Ishikawa (cell line): ENCODE data around the gene NR5A2.

Experiments used
- CEBPB ChIP-seq: IDR thresholded peaks from 2 replicates; pipeline ENCODE4 v1.6.1; 2012
- CREB1 ChIP-seq: IDR thresholded peaks from 2 replicates; pipeline ENCODE4 v1.6.1; 2012; ENCODE audit warnings: low read depth
- EGR1 ChIP-seq: IDR thresholded peaks from 2 replicates; pipeline ENCODE4 v1.6.1; 2012
- EP300 ChIP-seq: IDR thresholded peaks from 2 replicates; pipeline ENCODE4 v1.6.1; 2012; ENCODE audit warnings: borderline replicate concordance
- FOXM1 ChIP-seq: IDR thresholded peaks from 2 replicates; pipeline ENCODE4 v1.6.1; 2012; ENCODE audit warnings: low read depth, borderline replicate concordance
- NFIC ChIP-seq: IDR thresholded peaks from 2 replicates; pipeline ENCODE4 v1.6.1; 2012
- RAD21 ChIP-seq: IDR thresholded peaks from 2 replicates; pipeline ENCODE4 v1.6.1; 2012; ENCODE audit warnings: low read depth
- TAF1 ChIP-seq: IDR thresholded peaks from 2 replicates; pipeline ENCODE4 v1.6.1; 2012; ENCODE audit warnings: low read depth, mild to moderate bottlenecking
- TCF12 ChIP-seq: IDR thresholded peaks from 2 replicates; pipeline ENCODE4 v1.6.1; 2012; ENCODE audit warnings: low read depth
- TEAD4 ChIP-seq: IDR thresholded peaks from 2 replicates; pipeline ENCODE4 v1.6.1; 2012
- YY1 ChIP-seq: IDR thresholded peaks from 2 replicates; pipeline ENCODE4 v1.6.1; 2012; ENCODE audit warnings: low read depth
- ZBTB7A ChIP-seq: IDR thresholded peaks from 2 replicates; pipeline ENCODE4 v1.6.1; 2012; ENCODE audit warnings: low read depth
- TF ChIP-seq, protein P1 (sequence below): IDR thresholded peaks from 2 replicates; pipeline ENCODE4 v1.6.1; 2012
- TF ChIP-seq, protein P2 (sequence below): IDR thresholded peaks from 2 replicates; pipeline ENCODE4 v1.6.1; 2012; ENCODE audit warnings: low read depth, mild to moderate bottlenecking
- TF ChIP-seq, protein P3 (sequence below): IDR thresholded peaks from 2 replicates; pipeline ENCODE4 v1.6.1; 2012

NR5A2 gene

DNA sequence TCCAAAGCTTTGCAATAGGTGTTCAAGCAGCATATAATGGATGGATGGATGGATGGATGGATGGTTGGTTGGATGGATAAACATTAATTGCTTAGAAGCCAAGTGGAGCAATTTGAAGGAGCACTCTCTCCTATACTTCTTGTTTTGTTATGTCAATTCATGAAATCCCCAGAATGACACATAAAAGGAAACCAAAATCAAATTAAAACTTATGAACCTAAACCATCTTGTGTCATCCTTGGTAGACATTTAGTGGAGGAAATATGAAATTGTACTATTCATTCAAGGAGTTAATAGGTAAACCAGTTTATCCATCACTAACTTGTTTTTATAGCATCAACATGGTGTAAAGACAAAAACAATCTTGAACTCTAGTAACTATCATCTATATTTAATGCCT, 122.5 kb downstream of the NR5A2 start:
- TF ChIP-seq ZBTB7A (no peak), TCF12 (no peak)

DNA sequence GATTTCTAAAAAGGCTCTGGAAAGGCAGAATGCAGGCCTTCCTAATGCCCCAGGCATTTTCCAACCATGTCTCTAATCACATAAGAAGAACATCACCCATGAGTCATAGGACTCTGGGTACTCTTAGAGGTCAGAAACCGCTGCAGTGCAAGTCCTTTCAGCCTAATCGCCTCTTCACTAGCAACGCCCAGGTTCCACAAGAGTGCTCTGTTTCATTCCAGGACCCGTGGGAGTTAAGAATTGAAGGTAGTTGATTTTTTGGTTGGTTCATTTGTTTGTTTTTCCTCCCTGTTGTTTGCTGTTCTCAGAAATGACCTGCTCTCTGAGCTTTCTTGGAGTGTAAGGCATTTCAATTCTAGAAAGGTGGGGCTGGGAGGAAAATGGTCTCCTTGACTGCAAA, 123.2 kb downstream of the NR5A2 start:
- TF ChIP-seq TAF1 (no peak), FOXM1 (no peak), TEAD4 (no peak), EGR1 (no peak), ZBTB7A (no peak), CREB1 (no peak)
- TF ChIP-seq, protein P1, sequence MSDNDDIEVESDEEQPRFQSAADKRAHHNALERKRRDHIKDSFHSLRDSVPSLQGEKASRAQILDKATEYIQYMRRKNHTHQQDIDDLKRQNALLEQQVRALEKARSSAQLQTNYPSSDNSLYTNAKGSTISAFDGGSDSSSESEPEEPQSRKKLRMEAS, result no peak
- TF ChIP-seq, protein P2, sequence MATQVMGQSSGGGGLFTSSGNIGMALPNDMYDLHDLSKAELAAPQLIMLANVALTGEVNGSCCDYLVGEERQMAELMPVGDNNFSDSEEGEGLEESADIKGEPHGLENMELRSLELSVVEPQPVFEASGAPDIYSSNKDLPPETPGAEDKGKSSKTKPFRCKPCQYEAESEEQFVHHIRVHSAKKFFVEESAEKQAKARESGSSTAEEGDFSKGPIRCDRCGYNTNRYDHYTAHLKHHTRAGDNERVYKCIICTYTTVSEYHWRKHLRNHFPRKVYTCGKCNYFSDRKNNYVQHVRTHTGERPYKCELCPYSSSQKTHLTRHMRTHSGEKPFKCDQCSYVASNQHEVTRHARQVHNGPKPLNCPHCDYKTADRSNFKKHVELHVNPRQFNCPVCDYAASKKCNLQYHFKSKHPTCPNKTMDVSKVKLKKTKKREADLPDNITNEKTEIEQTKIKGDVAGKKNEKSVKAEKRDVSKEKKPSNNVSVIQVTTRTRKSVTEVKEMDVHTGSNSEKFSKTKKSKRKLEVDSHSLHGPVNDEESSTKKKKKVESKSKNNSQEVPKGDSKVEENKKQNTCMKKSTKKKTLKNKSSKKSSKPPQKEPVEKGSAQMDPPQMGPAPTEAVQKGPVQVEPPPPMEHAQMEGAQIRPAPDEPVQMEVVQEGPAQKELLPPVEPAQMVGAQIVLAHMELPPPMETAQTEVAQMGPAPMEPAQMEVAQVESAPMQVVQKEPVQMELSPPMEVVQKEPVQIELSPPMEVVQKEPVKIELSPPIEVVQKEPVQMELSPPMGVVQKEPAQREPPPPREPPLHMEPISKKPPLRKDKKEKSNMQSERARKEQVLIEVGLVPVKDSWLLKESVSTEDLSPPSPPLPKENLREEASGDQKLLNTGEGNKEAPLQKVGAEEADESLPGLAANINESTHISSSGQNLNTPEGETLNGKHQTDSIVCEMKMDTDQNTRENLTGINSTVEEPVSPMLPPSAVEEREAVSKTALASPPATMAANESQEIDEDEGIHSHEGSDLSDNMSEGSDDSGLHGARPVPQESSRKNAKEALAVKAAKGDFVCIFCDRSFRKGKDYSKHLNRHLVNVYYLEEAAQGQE, result no peak
- TF ChIP-seq, protein P3, sequence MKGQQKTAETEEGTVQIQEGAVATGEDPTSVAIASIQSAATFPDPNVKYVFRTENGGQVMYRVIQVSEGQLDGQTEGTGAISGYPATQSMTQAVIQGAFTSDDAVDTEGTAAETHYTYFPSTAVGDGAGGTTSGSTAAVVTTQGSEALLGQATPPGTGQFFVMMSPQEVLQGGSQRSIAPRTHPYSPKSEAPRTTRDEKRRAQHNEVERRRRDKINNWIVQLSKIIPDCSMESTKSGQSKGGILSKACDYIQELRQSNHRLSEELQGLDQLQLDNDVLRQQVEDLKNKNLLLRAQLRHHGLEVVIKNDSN, result no peak

DNA sequence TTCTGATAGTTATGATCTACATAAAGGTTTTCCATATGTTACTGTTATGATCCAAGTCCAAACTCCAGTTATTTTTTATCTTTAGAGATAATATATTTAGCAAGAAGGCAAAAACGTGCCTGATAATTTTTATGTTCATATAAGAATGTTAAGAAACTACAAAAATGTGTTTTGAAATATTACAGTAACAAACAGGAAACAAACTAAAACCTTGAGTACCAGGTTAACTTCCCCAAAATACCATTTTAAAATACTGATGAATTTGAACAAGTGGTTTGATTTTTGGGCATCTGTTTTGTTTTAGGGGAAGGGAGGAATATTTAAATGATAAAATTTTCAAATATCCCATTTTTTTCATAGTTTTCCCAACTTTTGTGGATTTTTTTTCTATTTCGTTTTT, 124.8 kb downstream of the NR5A2 start:
- no peak for TF ChIP-seq TAF1
- no peak for TF ChIP-seq ZBTB7A
- no peak for TF ChIP-seq RAD21
- TF ChIP-seq CEBPB, result no peak
- TF ChIP-seq, protein P3, result no peak
- TF ChIP-seq EGR1, result no peak

DNA sequence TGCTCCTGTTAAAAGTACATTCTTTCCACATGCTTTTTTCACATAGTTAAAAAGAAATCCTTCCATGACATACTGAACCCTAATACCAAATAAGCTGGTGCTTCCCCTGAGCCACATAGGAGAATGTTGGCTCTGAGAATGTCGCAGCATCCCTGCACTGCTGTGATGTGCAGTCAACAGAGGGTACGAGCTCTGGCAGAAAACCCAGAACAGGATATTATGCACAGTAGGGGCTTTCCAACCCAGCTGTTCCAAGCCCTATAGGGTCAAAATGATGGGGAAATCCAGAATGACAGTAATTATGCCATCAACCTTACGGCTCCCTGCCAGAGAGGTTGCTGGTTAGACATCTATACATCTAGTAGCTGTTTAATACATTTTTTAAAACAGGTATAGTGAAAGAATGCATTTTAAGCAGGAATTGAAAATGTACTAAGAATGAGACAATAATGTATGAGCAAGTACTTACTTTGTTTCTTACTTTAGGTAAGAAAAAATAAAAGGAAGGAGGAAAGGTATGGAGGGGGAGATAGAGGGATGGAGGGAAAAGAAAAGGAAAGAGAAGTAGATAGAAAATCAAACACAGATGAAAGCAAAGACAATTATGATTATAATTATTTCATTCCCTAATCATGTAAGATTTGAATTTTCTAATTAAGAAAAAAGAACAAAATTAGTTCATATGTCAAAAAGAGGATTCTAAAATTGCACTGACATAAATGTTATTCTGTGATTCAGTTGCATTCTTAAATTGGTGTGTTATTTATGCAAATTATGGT, 126.0 kb downstream of the NR5A2 start:
- TF ChIP-seq, protein P3, result no peak
- TF ChIP-seq NFIC (no peak), FOXM1 (no peak), CEBPB (no peak), RAD21 (no peak), EGR1 (no peak), ZBTB7A (no peak), YY1 (no peak), TEAD4 (no peak), CREB1 (no peak), TCF12 (no peak), TAF1 (no peak), EP300 (no peak)
- TF ChIP-seq, protein P1, result no peak
- TF ChIP-seq, protein P2, result no peak

DNA sequence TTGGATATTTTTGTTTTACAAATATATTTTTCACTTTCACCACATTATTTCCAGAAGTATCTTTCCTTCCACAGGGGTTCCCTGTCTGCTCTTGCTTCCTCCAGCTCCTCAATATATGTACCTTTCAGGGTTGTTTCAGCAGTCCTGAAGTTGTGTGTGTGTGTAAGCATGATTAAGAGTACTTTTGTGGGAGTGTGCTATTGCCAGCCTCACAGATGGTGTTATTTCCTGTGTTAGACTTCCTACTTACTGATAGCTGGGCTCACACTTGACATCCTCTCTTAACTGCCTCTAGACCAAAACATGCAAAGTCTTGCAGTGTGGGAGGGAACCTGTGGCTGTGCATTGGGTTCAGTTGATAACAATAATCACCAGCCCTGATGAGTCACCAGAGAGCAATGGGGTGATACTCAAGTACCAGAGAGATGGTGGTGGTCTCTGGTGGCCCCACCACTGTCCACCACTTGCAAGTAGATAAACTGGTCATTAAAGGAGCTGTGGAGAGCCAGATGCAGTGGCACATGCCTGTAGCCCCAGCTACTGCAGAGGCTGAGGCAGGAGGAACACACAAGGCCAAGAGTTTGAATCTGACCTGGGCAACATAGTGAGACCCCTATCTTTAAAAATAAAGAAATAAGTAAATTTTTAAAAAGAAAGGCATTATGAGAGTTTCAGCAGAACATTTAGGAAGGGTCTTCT, 126.7 kb downstream of the NR5A2 start:
- TF ChIP-seq, protein P3, result no peak
- TF ChIP-seq CEBPB (no peak), CREB1 (no peak), ZBTB7A (no peak), NFIC (no peak), RAD21 (no peak), TAF1 (no peak), TCF12 (no peak), YY1 (no peak), EGR1 (no peak), TEAD4 (no peak), FOXM1 (no peak), EP300 (no peak)
- TF ChIP-seq, protein P2, result no peak
- TF ChIP-seq, protein P1, result no peak
